Spleen (tissue), 7 donors: ENCODE results near the gene SSNA1.

ENCODE experiments used
- POLR2A ChIP-seq, 3 donors: fragments of 450-650 bp; IDR thresholded peaks; one replicate each; pipeline ENCODE4 v1.5.1; 2017; ENCODE audit warnings: antibody characterized with exemption in 3 of 3, mild to moderate bottlenecking in 1 of 3
- POLR2AphosphoS5 ChIP-seq, 3 donors: sonication (generic); formaldehyde crosslinking; IDR thresholded peaks; one replicate each; pipeline ENCODE4 v1.5.1; 2017; ENCODE audit warnings: antibody characterized with exemption in 3 of 3
- TF ChIP-seq, protein P1 (sequence below), 11 experiments: fragments of 200-600 bp in 7 of 11; fragments of 450-650 bp in 4 of 11; sonication (generic) in 4 of 11; IDR thresholded peaks in 8 of 11; conservative IDR thresholded peaks in 3 of 11; 1 replicate in 7 of 11; 2 replicates in 4 of 11; pipeline versions ENCODE4 v1.4.0 to v1.8.0; 2016 to 2021; ENCODE audit warnings: antibody characterized with exemption in 11 of 11, inconsistent platforms in 4 of 11, mild to moderate bottlenecking in 1 of 11
- donor health status: DM: no; HTN: no; CAD: no; lungs with moderate emphysema.
- donor health status: DM: no; HTN: no; CAD: no.
- donor health status: DM: no; HTN: no; CAD: no.

DNA sequence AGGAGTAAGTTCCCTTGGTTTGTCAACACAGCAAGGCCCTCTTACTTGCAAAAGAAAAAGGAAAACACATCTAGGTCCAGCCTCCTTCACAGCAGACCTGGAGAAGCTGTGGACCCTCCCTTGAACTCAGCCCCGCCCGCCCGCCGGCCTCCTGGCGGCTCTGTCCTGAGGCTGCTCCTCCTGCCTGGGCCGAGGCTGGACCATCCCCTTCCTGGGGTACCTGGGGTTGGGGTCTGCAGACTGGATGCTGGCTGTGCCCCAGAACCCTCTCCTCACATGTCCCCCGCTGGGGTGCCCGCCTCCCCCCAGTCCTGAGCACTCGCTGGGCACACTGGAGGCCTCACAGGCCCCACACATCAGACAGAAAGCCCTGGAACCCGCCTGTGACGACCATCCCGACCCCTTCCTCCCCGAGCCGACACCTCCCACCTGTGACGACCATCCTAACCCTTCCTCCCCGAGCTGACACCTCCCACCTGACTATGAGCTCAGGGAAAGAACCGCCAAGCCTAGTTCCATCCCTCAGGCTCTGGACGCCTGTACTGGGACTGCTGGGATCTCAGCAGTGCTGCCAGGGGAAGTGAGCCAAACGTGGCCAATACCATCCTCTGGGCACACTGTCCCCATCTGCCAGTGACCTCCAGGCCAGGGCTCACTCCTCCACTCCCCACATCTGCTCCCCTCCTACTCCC is 9.4 kb upstream of the SSNA1 start:
- TF ChIP-seq, protein P1, sequence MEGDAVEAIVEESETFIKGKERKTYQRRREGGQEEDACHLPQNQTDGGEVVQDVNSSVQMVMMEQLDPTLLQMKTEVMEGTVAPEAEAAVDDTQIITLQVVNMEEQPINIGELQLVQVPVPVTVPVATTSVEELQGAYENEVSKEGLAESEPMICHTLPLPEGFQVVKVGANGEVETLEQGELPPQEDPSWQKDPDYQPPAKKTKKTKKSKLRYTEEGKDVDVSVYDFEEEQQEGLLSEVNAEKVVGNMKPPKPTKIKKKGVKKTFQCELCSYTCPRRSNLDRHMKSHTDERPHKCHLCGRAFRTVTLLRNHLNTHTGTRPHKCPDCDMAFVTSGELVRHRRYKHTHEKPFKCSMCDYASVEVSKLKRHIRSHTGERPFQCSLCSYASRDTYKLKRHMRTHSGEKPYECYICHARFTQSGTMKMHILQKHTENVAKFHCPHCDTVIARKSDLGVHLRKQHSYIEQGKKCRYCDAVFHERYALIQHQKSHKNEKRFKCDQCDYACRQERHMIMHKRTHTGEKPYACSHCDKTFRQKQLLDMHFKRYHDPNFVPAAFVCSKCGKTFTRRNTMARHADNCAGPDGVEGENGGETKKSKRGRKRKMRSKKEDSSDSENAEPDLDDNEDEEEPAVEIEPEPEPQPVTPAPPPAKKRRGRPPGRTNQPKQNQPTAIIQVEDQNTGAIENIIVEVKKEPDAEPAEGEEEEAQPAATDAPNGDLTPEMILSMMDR (IDR thresholded peaks at IDR 0.05 in 8 of 11, conservative IDR thresholded peaks at IDR 0.05 in 3 of 11) = no peak
- no peak for TF ChIP-seq POLR2AphosphoS5 (IDR thresholded peaks at IDR 0.05)
- no peak for TF ChIP-seq POLR2A (IDR thresholded peaks at IDR 0.05)
